ENCODE data around the gene DMD.

GRCh38 chrX:31811106-31811505 is 1400.2 kb downstream of the DMD start:
- TF ChIP-seq CTCF (IDR thresholded peaks at IDR 0.05), result no peak
- no peak for TF ChIP-seq EZH2 (IDR thresholded peaks at IDR 0.05)

Data from neural progenitor cell (in vitro differentiated cells).